Endodermal cell (in vitro differentiated cells): ENCODE measurements around the gene RNF183. TPM values are rescaled to one million over a fixed set of nuclear protein-coding genes. Genes with fewer than 3 reads are reported as not detected.
"Not testable (repeated sequence)": the region's sequence is repeated elsewhere in the genome, so short reads cannot be mapped to it uniquely, and the experiment has no call there.

Experiments
- DNase-seq: peaks from one replicate; pipeline ENCODE4 v3.0.0-alpha.2; 2017
- H3K27ac ChIP-seq: 2 replicates; pipeline ENCODE4 v1.5.1; 2013; ENCODE audit warnings: mild to moderate bottlenecking, low read depth, low read length, moderate library complexity
- H3K27me3 ChIP-seq: 2 replicates; pipeline ENCODE4 v1.6.1; 2013; ENCODE audit warnings: mild to moderate bottlenecking, low read length, moderate library complexity; ENCODE audit not compliant: insufficient read depth, control insufficient read depth, poor library complexity, severe bottlenecking
- H3K36me3 ChIP-seq: 2 replicates; pipeline ENCODE4 v1.7.0; 2013; ENCODE audit warnings: mild to moderate bottlenecking, low read length, moderate library complexity; ENCODE audit not compliant: control insufficient read depth, insufficient read depth
- H3K4me1 ChIP-seq: one replicate; pipeline ENCODE4 v1.7.0; 2013; ENCODE audit warnings: low read length; ENCODE audit not compliant: control insufficient read depth, insufficient read depth
- H3K4me3 ChIP-seq: 2 replicates; pipeline ENCODE4 v1.5.1; 2013; ENCODE audit warnings: mild to moderate bottlenecking, low read length, moderate library complexity
- H3K9ac ChIP-seq: 2 replicates; pipeline ENCODE4 v1.6.1; 2013; ENCODE audit warnings: mild to moderate bottlenecking, low read length, moderate library complexity; ENCODE audit not compliant: poor library complexity, severe bottlenecking; ENCODE audit errors: extremely low read depth
- H3K9me3 ChIP-seq: 2 replicates; pipeline ENCODE4 v1.6.1; 2013; ENCODE audit warnings: mild to moderate bottlenecking, low read length, moderate library complexity; ENCODE audit not compliant: control insufficient read depth
- H3K27ac Mint-ChIP-seq: 2 replicates; pipeline ENCODE4 v1.8.0; 2020; ENCODE audit warnings: mixed read lengths
- H3K27me3 Mint-ChIP-seq: 2 replicates; pipeline ENCODE4 v1.8.0; 2021; ENCODE audit warnings: mild to moderate bottlenecking, mixed read lengths; ENCODE audit not compliant: insufficient read depth
- H3K36me3 Mint-ChIP-seq: 2 replicates; pipeline ENCODE4 v1.8.0; 2020; ENCODE audit warnings: low read depth, mixed read lengths
- H3K4me1 Mint-ChIP-seq: 2 replicates; pipeline ENCODE4 v1.8.0; 2020; ENCODE audit warnings: mixed read lengths
- H3K4me3 Mint-ChIP-seq: 2 replicates; pipeline ENCODE4 v1.8.0; 2020; ENCODE audit warnings: mild to moderate bottlenecking, moderate library complexity, mixed read lengths
- H3K9me3 Mint-ChIP-seq: 2 replicates; pipeline ENCODE4 v1.8.0; 2020; ENCODE audit warnings: mild to moderate bottlenecking, mixed read lengths
- WGBS, 2 experiments: methylation state at CpG; one replicate each; pipeline versions ENCODE4 v1.1.5 to v1.1.7; 2013; ENCODE audit warnings: missing lambda C conversion rate in 2 of 2, mixed read lengths in 1 of 2; ENCODE audit not compliant: insufficient coverage in 1 of 2, insufficient read length in 1 of 2; 5-methylcytosine and 5-hydroxymethylcytosine counted together
- total RNA-seq, 2 donors: library from RNA; stranded (reverse); fragmentation: NEBNext Ultra II Directional in 1 of 2; extraction: Animal tissue kit (Norgen Biotek cat#: 25700) in 1 of 2; gene quantifications; 2 replicates in 1 of 2; 3 replicates in 1 of 2; pipeline ENCODE4 v1.2.1, GENCODE V29; 2021
- TF ChIP-seq, protein P1 (sequence below): fragments of 200-600 bp; sonication (generic); conservative IDR thresholded peaks from 2 replicates; pipeline ENCODE4 v1.5.0; 2021; ENCODE audit warnings: antibody characterized with exemption, mild to moderate bottlenecking

RNF183 gene
- total RNA-seq, 2 donors from 2014 or later, result 0.48 to 0.97 TPM

DNA sequence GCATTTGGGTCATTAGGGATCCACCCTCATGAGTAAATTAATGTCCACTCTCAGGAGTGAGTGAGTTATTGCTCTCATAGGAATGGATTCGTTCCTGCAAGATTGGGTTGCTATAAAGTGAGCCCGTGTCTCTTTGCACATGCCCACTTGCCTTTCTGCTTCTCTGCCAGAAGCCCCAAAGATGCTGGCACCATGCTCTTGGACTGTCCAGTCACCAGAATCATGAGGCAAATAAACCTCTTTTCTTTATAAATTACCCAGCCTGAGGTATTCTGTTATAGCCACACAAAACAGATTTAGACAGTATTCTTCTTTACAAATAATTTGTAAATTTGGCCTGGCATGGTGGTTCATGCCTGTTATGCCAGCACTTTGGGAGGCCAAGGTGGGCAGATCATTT, 52.4 kb downstream of the RNF183 start:
- TF ChIP-seq, protein P1, sequence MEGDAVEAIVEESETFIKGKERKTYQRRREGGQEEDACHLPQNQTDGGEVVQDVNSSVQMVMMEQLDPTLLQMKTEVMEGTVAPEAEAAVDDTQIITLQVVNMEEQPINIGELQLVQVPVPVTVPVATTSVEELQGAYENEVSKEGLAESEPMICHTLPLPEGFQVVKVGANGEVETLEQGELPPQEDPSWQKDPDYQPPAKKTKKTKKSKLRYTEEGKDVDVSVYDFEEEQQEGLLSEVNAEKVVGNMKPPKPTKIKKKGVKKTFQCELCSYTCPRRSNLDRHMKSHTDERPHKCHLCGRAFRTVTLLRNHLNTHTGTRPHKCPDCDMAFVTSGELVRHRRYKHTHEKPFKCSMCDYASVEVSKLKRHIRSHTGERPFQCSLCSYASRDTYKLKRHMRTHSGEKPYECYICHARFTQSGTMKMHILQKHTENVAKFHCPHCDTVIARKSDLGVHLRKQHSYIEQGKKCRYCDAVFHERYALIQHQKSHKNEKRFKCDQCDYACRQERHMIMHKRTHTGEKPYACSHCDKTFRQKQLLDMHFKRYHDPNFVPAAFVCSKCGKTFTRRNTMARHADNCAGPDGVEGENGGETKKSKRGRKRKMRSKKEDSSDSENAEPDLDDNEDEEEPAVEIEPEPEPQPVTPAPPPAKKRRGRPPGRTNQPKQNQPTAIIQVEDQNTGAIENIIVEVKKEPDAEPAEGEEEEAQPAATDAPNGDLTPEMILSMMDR, result no peak
- no peak overlapping the region for H3K27ac Mint-ChIP-seq
- WGBS, 2 experiments, result 88 to 92% methylated on average over 2 of the region's 2 CpGs

DNA sequence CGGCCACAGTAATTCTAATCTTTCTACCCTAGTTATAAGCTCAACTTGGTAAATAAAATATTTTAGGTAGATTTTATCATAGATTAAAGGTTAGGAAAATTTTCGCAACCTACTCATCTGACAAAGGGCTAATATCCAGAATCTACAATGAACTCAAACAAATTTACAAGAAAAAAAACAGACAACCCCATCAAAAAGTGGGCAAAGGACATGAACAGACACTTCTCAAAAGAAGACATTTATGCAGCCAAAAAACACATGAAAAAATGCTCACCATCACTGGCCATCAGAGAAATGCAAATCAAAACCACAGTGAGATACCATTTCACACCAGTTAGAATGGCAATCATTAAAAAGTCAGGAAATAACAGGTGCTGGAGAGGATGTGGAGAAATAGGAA, 53.5 kb downstream of the RNF183 start:
- no CpG with 5 or more reads among the region's 2 CpGs for WGBS, 2 experiments
- Mint-ChIP-seq H3K9me3 (peaks cover 13% of the 10 kb centered on the region), H3K36me3 (peaks cover 12% of the 10 kb centered on the region)
- not testable (repeated sequence) for H3K4me3 ChIP-seq, H3K4me1 ChIP-seq, H3K27me3 Mint-ChIP-seq, H3K36me3 ChIP-seq, DNase-seq, H3K9me3 ChIP-seq, H3K27ac ChIP-seq, H3K4me1 Mint-ChIP-seq, H3K27me3 ChIP-seq, H3K9ac ChIP-seq, H3K4me3 Mint-ChIP-seq, H3K27ac Mint-ChIP-seq

More for the DNA sequence above, 52.4 kb downstream of the RNF183 start:
- H3K27me3 ChIP-seq, result no peaks in the 10 kb centered on the region
- Mint-ChIP-seq H3K4me3 (no peak overlapping the region), H3K9me3 (peaks cover 13% of the 10 kb centered on the region), H3K36me3 (peaks cover 12% of the 10 kb centered on the region), H3K27me3 (no peaks in the 10 kb centered on the region), H3K4me1 (no peaks in the 10 kb centered on the region)
- no peaks in the 10 kb centered on the region for H3K36me3 ChIP-seq
- DNase-seq, result no peak
- H3K27ac ChIP-seq, result no peak overlapping the region
- H3K9ac ChIP-seq, result no peak overlapping the region
- H3K9me3 ChIP-seq, result no peaks in the 10 kb centered on the region
- H3K4me1 ChIP-seq, result no peaks in the 10 kb centered on the region
- H3K4me3 ChIP-seq, result no peak overlapping the region

DNA sequence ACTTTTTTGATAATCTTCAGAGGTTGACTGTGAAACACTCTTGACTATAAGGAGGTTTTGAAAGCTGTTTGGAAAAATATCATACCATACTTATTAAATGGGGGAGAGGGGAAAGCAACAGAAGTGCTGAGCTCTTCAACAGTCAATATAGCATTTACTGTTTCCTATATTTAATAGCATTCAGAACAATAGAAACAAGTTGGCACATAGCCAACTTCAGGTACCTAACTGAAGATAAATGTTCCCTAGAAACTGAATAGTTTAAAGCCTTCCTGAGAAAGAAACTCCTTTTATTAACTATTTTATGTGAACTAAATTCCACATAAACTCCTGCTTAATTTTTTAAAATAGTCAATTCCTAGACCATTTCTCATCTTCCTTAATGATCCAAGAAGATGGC, 55.5 kb downstream of the RNF183 start:
- H3K27ac Mint-ChIP-seq, result no peak overlapping the region

More for the DNA sequence above, 55.5 kb downstream of the RNF183 start:
- H3K36me3 Mint-ChIP-seq, result peaks cover 12% of the 10 kb centered on the region
- no peak overlapping the region for H3K4me3 Mint-ChIP-seq
- Histone ChIP-seq H3K27ac (no peak overlapping the region), H3K9me3 (no peaks in the 10 kb centered on the region), H3K36me3 (no peaks in the 10 kb centered on the region), H3K4me3 (no peak overlapping the region), H3K27me3 (no peaks in the 10 kb centered on the region), H3K9ac (no peak overlapping the region), H3K4me1 (no peaks in the 10 kb centered on the region)
- peaks cover 13% of the 10 kb centered on the region for H3K9me3 Mint-ChIP-seq
- TF ChIP-seq, protein P1, result no peak
- H3K4me1 Mint-ChIP-seq, result no peaks in the 10 kb centered on the region
- DNase-seq, result no peak
- H3K27me3 Mint-ChIP-seq, result no peaks in the 10 kb centered on the region

Other genes starting within 250 kb of the RNF183 start
- gene ZFP37, start 246.7 kb downstream of the RNF183 start, total RNA-seq, result 1 to 10 TPM; 4.2 to 4.7 TPM
- gene SLC31A2, start 152.4 kb downstream of the RNF183 start, total RNA-seq, result 1 to 10 TPM; 1.8 to 3.1 TPM
- 10 to 100 TPM; 17.1 to 19.6 TPM for gene FKBP15, start 82.1 kb downstream of the RNF183 start, total RNA-seq
- 10 to 100 TPM; 29.1 to 32.4 TPM for gene SLC31A1, start 81.8 kb downstream of the RNF183 start, total RNA-seq
- 10 to 100 TPM; 34.7 to 39.7 TPM for gene CDC26, start 27.8 kb downstream of the RNF183 start, total RNA-seq
- gene PRPF4, start 27.7 kb downstream of the RNF183 start, total RNA-seq, result 10 to 100 TPM; 35.7 to 36.0 TPM
- gene WDR31, start 36.9 kb upstream of the RNF183 start, total RNA-seq, result 1 to 10 TPM; 4.5 to 8.4 TPM
- 10 to 100 TPM; 14.1 to 17.9 TPM for gene BSPRY, start 46.2 kb upstream of the RNF183 start, total RNA-seq
- 10 to 100 TPM; 24.3 to 37.1 TPM for gene HDHD3, start 73.6 kb upstream of the RNF183 start, total RNA-seq
- gene ALAD, start 97.9 kb upstream of the RNF183 start, total RNA-seq, result 10 to 100 TPM; 40.4 to 51.9 TPM
- gene POLE3, start 107.3 kb upstream of the RNF183 start, total RNA-seq, result 10 to 100 TPM; 36.5 to 45.6 TPM
- 1 to 10 TPM in 1 of 2 donors, under 1 TPM in 1; 0.40 to 1.1 TPM for gene C9orf43, start 107.4 kb upstream of the RNF183 start, total RNA-seq
- 10 to 100 TPM; 20.7 to 40.3 TPM for gene RGS3, start 160.4 kb upstream of the RNF183 start, total RNA-seq